Smooth muscle cell of bladder (primary cell): ENCODE data around the gene CNGA2. TPM values are rescaled to one million over a fixed set of nuclear protein-coding genes. Genes with fewer than 3 reads are reported as not detected.

ENCODE experiments used
- total RNA-seq: library from RNA; depleted of rRNA; stranded (reverse); fragments of >200 nt; gene quantifications from 2 replicates; pipeline ENCODE4 v1.2.3, GENCODE V29; 2014

The CNGA2 gene
- total RNA-seq, result not detected in 2 replicates

DNA sequence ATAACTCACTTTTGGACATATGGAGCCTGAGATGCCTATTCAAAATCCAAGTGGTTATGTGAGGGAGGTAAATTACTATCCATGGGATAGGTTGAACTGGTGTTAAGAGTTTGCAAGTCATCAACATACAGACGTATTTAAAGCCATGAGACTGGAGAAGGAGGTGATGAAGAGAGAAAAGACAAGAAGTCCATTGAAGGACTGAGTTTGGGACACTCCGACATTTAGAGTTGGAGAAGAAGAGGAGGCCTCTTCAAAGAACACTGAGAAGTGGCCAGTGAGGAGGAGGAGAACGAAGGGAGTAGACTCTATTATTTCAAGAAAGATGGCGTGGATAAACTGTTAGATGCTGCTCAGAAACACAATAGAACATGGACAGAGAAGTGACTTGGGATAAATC lies at the start of gene CNGA2:
TSS of gene CNGA2 (plus strand) at position 301 of the 400 bp plus-strand sequence. CDS start 3,738 bp downstream, outside the sequence.

DNA sequence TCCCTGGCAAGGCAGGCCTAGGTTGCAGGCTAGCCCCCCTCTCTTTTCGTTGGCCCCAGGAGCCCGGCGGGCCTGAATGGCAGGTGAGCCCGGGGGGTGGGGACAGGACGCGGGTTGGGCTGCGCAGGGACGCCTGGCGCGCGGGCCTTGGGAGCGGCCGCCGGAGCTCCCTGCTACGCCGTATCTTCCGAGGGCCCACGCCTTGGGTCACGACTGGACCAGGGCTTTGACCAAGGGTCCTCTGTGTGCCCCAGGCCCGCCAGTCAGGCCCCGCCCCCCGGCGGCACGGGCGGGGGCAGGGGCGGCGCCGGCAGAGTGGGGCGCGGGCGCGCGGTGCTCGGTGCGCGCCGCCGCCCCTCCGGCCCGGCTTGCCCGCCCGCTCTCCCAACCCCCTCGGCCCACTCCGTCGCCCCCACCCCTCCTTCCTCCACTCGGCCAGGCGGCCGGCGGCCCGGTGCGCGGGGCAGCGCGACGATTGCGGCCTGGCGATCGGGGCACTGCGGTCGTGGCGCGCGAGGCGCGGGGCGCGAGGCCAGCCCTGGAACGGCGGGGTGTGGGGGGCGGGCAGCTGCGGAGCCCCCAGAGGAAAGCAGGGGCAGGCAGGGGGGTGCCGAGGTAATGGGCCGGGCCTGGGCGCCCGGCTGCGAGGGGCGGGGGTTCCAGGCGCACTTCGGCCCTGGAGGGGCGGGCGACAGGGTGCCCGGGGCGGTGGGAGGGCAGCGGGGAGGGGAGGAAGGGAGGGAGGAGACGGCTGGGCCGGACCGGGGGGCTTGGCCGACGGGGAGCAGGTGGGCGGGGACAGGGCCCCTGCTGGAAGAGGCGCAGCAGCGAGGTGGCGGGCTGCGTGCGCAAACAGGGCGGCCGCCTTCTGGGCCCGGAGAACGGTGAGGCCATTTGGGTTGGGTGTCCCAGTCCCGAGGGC lies 39.6 kb upstream of the CNGA2 start, which contains the start of gene PRRG3:
TSS of gene PRRG3 (plus strand) at position 798 of the 922 bp plus-strand sequence. CDS start 3,357 bp downstream, outside the sequence.

DNA sequence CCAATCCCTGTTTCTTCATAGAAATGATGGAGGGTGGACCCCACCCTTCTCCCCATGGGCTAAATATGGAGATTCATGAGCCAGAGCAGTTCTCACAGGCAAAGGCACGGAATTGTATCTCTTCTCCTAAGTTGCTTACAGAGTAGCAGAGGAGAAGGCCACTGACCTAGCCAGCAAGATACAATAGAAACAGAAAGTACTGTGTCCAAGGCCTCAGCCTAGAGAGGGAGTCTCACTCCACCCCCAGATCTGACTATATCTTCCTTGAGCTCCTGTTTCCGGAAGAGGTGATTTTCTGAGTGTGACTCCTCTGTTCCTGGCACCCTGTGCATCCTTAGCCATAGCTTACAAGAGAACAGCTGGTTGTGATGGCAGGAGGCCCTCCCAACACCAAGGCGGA lies 18.8 kb upstream of the CNGA2 start, which contains the start of gene FATE1:
TSS of gene FATE1 (plus strand) at position 284 of the 400 bp plus-strand sequence. CDS start at position 369, 85 bp downstream.

Other genes starting within 250 kb of the CNGA2 start
- not detected in 2 replicates for gene PASD1, start 171.1 kb upstream of the CNGA2 start, total RNA-seq
- gene PRRG3, start 39.3 kb upstream of the CNGA2 start, total RNA-seq, result under 0.01 TPM in 1 of 2 replicates, not detected in the other
- 0.09 TPM in 1 of 2 replicates, not detected in the other for gene FATE1, start 18.7 kb upstream of the CNGA2 start, total RNA-seq
- not detected in 2 replicates for gene MAGEA4, start 178.1 kb downstream of the CNGA2 start, total RNA-seq
- gene GABRE, start 239.9 kb downstream of the CNGA2 start, total RNA-seq, result 34.1 and 58.4 TPM in 2 replicates